K562 (cell line): ENCODE data around the gene HES6. TPM values are rescaled to one million over a fixed set of nuclear protein-coding genes. Genes with fewer than 3 reads are reported as not detected.

ENCODE experiments used
- ARID3A ChIP-seq: IDR thresholded peaks from 2 replicates; pipeline ENCODE4 v1.6.1; 2012; ENCODE audit warnings: low read depth, low read length, improper control_type of control experiment, borderline replicate concordance
- BCOR ChIP-seq: fragments of 450-650 bp; IDR thresholded peaks from 2 replicates; pipeline ENCODE4 v1.6.1; 2016
- HDGF ChIP-seq: fragments of 450-650 bp; IDR thresholded peaks from 2 replicates; pipeline ENCODE4 v1.6.1; 2016
- HES1 ChIP-seq: fragments of 450-650 bp; IDR thresholded peaks from 2 replicates; pipeline ENCODE4 v1.6.1; 2016; ENCODE audit warnings: low read depth, mild to moderate bottlenecking, moderate library complexity
- HIVEP1 ChIP-seq: fragments of 250-450 bp; sonication (Bioruptor Pico); IDR thresholded peaks from 2 replicates; pipeline ENCODE4 v1.4.0; 2020; ENCODE audit warnings: mild to moderate bottlenecking
- HMGN3 ChIP-seq: IDR thresholded peaks from 2 replicates; pipeline ENCODE4 v1.6.1; 2011; ENCODE audit warnings: borderline replicate concordance, low read depth, mild to moderate bottlenecking, mixed read lengths, low read length; ENCODE audit not compliant: insufficient read length; ENCODE audit errors: extremely low read depth
- KDM5B ChIP-seq: fragments of 200-600 bp; sonication (generic); IDR thresholded peaks from 2 replicates; pipeline ENCODE4 v1.6.1; 2012; ENCODE audit warnings: low read depth, mild to moderate bottlenecking, moderate library complexity, low read length, control low read depth, inconsistent platforms; ENCODE audit not compliant: insufficient replicate concordance
- LARP7 ChIP-seq: fragments of 450-650 bp; IDR thresholded peaks from 2 replicates; pipeline ENCODE4 v1.6.1; 2016
- NCOA2 ChIP-seq, 2 experiments: fragments of 450-650 bp; IDR thresholded peaks; 2 replicates each; pipeline ENCODE4 v1.6.1; 2018; ENCODE audit warnings: mild to moderate bottlenecking in 2 of 2, moderate library complexity in 1 of 2; ENCODE audit not compliant: partially characterized antibody in 2 of 2
- NEUROD1 ChIP-seq: fragments of 150-350 bp; IDR thresholded peaks from 2 replicates; pipeline ENCODE4 v1.6.1; 2014; ENCODE audit warnings: borderline replicate concordance, low read length, low read depth; ENCODE audit not compliant: partially characterized antibody
- NFIX ChIP-seq: fragments of 250-450 bp; sonication (Bioruptor Pico); IDR thresholded peaks from 2 replicates; pipeline ENCODE4 v1.4.0; 2020; ENCODE audit warnings: low read depth, mild to moderate bottlenecking, moderate library complexity
- PHB ChIP-seq: fragments of 250-450 bp; sonication (Bioruptor Pico); IDR thresholded peaks from 2 replicates; pipeline ENCODE4 v1.5.0; 2021
- POU5F1 ChIP-seq: fragments of 150-350 bp; IDR thresholded peaks from 2 replicates; pipeline ENCODE4 v1.6.1; 2014; ENCODE audit warnings: borderline replicate concordance, low read length, low read depth, mild to moderate bottlenecking; ENCODE audit not compliant: partially characterized antibody
- RFX7 ChIP-seq: fragments of 250-450 bp; sonication (Bioruptor Pico); IDR thresholded peaks from 2 replicates; pipeline ENCODE4 v1.5.1; 2021; ENCODE audit warnings: mild to moderate bottlenecking
- RNF219 ChIP-seq: fragments of 250-450 bp; sonication (Bioruptor Pico); IDR thresholded peaks from 2 replicates; pipeline ENCODE4 v1.5.0; 2022; ENCODE audit warnings: mild to moderate bottlenecking
- SAFB2 ChIP-seq: fragments of 200-400 bp; formaldehyde crosslinking; IDR thresholded peaks from 2 replicates; pipeline ENCODE4 v1.6.1; 2018; ENCODE audit warnings: borderline replicate concordance, low read length, low read depth, moderate library complexity; ENCODE audit not compliant: severe bottlenecking
- TAF1 ChIP-seq: IDR thresholded peaks from 2 replicates; pipeline ENCODE4 v1.6.1; 2011; ENCODE audit warnings: mild to moderate bottlenecking, low read length, moderate library complexity; ENCODE audit not compliant: insufficient read depth, control insufficient read depth, severe bottlenecking; ENCODE audit errors: extremely low read depth
- ZBTB2 ChIP-seq: fragments of 450-650 bp; IDR thresholded peaks from 2 replicates; pipeline ENCODE4 v1.6.1; 2016; ENCODE audit warnings: antibody characterized with exemption
- ZBTB7A ChIP-seq: IDR thresholded peaks from 2 replicates; pipeline ENCODE4 v1.6.1; 2011; ENCODE audit warnings: low read depth, mild to moderate bottlenecking, low read length, moderate library complexity, borderline replicate concordance; ENCODE audit not compliant: control insufficient read depth
- ZNF282 ChIP-seq: sonication (generic); formaldehyde crosslinking; IDR thresholded peaks from 2 replicates; pipeline ENCODE4 v1.8.1; 2023; ENCODE audit warnings: missing genetic modification reagents
- ZNF347 ChIP-seq: fragments of 450-650 bp; formaldehyde crosslinking; IDR thresholded peaks from 2 replicates; pipeline ENCODE4 v1.4.0; 2020; ENCODE audit warnings: low read depth, mild to moderate bottlenecking, moderate library complexity
- ZNF57 ChIP-seq: fragments of 450-650 bp; formaldehyde crosslinking; IDR thresholded peaks from 2 replicates; pipeline ENCODE4 v1.4.0; 2020; ENCODE audit warnings: mild to moderate bottlenecking, moderate library complexity
- ZNF583 ChIP-seq: fragments of 250-450 bp; sonication (Bioruptor Pico); IDR thresholded peaks from 2 replicates; pipeline ENCODE4 v1.4.0; 2020
- polyA plus RNA-seq, 8 experiments: library from polyadenylated mRNA; depleted of rRNA in 4 of 8; stranded (reverse) in 5 of 8; unstranded in 3 of 8; fragments of >200 nt; fragmentation: Nextera tagmentation in 2 of 8; fragmentation: Illumina TruSeq in 1 of 8; extraction: Ambion mirVana in 2 of 8; extraction: Trizol in 1 of 8; gene quantifications; 2 replicates each; pipeline versions ENCODE4 v1.2.1 to v1.2.3, GENCODE V29; 2011 to 2014; ENCODE audit warnings: inconsistent platforms in 1 of 8, missing spikeins in 1 of 8
- total RNA-seq, 7 experiments: library from RNA; depleted of rRNA in 6 of 7; stranded (reverse); fragments of >200 nt in 6 of 7; fragmentation: Illumina TruSeq in 2 of 7; extraction: Trizol in 2 of 7; gene quantifications; 2 replicates each; pipeline versions ENCODE4 v1.2.1 to v1.2.3, GENCODE V29; 2011 to 2021; ENCODE audit warnings: low replicate concordance in 1 of 7

Gene HES6
- total and polyA plus RNA-seq, 9 of the 15 experiments (the other 6 are each of a cell fraction or from before 2014, with no cell fraction given) = 6.2 to 133 (median 29.2) TPM

- no peak for TF ChIP-seq SAFB2
- no peak for TF ChIP-seq ZBTB2
- no peak for TF ChIP-seq NEUROD1
- TF ChIP-seq PHB (CRISPR knock-in tag) = no peak
- no peak for TF ChIP-seq ZNF347 (CRISPR knock-in tag)
- no peak for TF ChIP-seq HES1
- TF ChIP-seq BCOR = no peak
- no peak for TF ChIP-seq POU5F1
- TF ChIP-seq LARP7 = no peak
- no peak; the same call in 1 of the 2 replicates for TF ChIP-seq ZBTB7A
- TF ChIP-seq ZNF583 (CRISPR knock-in tag) = no peak
- TF ChIP-seq TAF1 = no peak
- no peak for TF ChIP-seq ZNF57 (CRISPR knock-in tag)
- TF ChIP-seq RFX7 = no peak
- TF ChIP-seq NCOA2 (IDR thresholded peaks at IDR 0.05; ENCODE audit: partially characterized antibody in 2 of 2) = no peak
- no peak for TF ChIP-seq RNF219 (CRISPR knock-in tag)
- peak; percentile 99 for TF ChIP-seq ZNF282 (CRISPR knock-in tag)
- peak; percentile 28 for TF ChIP-seq HMGN3
- no peak for TF ChIP-seq HDGF
- TF ChIP-seq HIVEP1 = no peak
- no peak for TF ChIP-seq NFIX (CRISPR knock-in tag)
- TF ChIP-seq KDM5B = no peak
- no peak for TF ChIP-seq ARID3A
Measured at GRCh38 chr2:238238766-238239542, 884 bp downstream of the HES6 start (continued).
